Fibroblast of lung (primary cell): ENCODE results near the gene TP53AIP1. TPM values are rescaled to one million over a fixed set of nuclear protein-coding genes. Genes with fewer than 3 reads are reported as not detected.
A peak's percentile ranks its signal among the peaks of the same experiment; 100 is the strongest.

ENCODE experiments used
- DNase-seq, 2 donors: peaks; one replicate each; pipeline versions ENCODE4 v3.0.0 to v3.0.0-alpha.2; 2010; ENCODE audit warnings: low read depth in 2 of 2
- H2AFZ ChIP-seq: 2 replicates; pipeline ENCODE4 v1.5.1; 2012; ENCODE audit warnings: low read length, control low read depth, inconsistent platforms
- H3K27ac ChIP-seq: 2 replicates; pipeline ENCODE4 v1.5.1; 2011; ENCODE audit warnings: low read length, control low read depth; ENCODE audit not compliant: insufficient read depth
- H3K27me3 ChIP-seq: 2 replicates; pipeline ENCODE4 v1.5.1; 2011; ENCODE audit warnings: mild to moderate bottlenecking, low read length; ENCODE audit not compliant: control insufficient read depth, insufficient read depth
- H3K36me3 ChIP-seq: 2 replicates; pipeline ENCODE4 v1.5.1; 2011; ENCODE audit warnings: low read length; ENCODE audit not compliant: control insufficient read depth, insufficient read depth
- H3K4me1 ChIP-seq: 2 replicates; pipeline ENCODE4 v1.5.1; 2011; ENCODE audit warnings: low read length; ENCODE audit not compliant: control insufficient read depth, insufficient read depth; ENCODE audit errors: extremely low read depth
- H3K4me2 ChIP-seq: 2 replicates; pipeline ENCODE4 v1.5.1; 2011; ENCODE audit warnings: low read length, control low read depth; ENCODE audit not compliant: insufficient read depth; ENCODE audit errors: extremely low read depth
- H3K4me3 ChIP-seq, 4 experiments: fragments of 200-600 bp in 1 of 4; sonication (generic) in 1 of 4; replicated peaks in 1 of 4; 2 replicates each; pipeline ENCODE4 v1.5.1; 2011 to 2016; ENCODE audit warnings: low read length in 4 of 4, low read depth in 3 of 4, mild to moderate bottlenecking in 3 of 4, control low read depth in 2 of 4, inconsistent platforms in 1 of 4, mixed read lengths in 1 of 4; ENCODE audit not compliant: insufficient read depth in 1 of 4; ENCODE audit errors: control extremely low read depth in 1 of 4
- H3K79me2 ChIP-seq: 2 replicates; pipeline ENCODE4 v1.5.1; 2012; ENCODE audit warnings: mild to moderate bottlenecking, low read length, inconsistent platforms; ENCODE audit not compliant: control insufficient read depth, insufficient read depth
- H3K9ac ChIP-seq: 2 replicates; pipeline ENCODE4 v1.5.1; 2011; ENCODE audit warnings: mild to moderate bottlenecking, low read length, control low read depth; ENCODE audit not compliant: insufficient read depth
- H3K9me3 ChIP-seq: 2 replicates; pipeline ENCODE4 v1.5.1; 2012; ENCODE audit warnings: low read depth, low read length; ENCODE audit not compliant: control insufficient read depth, insufficient read depth
- H4K20me1 ChIP-seq: 2 replicates; pipeline ENCODE4 v1.5.1; 2011; ENCODE audit warnings: low read length; ENCODE audit not compliant: control insufficient read depth, insufficient read depth; ENCODE audit errors: extremely low read depth
- EZH2 ChIP-seq: IDR thresholded peaks from 2 replicates; pipeline ENCODE4 v1.5.1; 2012; ENCODE audit warnings: low read length, control low read depth, mild to moderate bottlenecking; ENCODE audit errors: missing control alignments
- polyA plus RNA-seq, 2 donors: library from polyadenylated mRNA; depleted of rRNA in 1 of 2; stranded (reverse) in 1 of 2; unstranded in 1 of 2; fragments of >200 nt; gene quantifications; 2 replicates each; pipeline ENCODE4 v1.2.1, GENCODE V29; 2011 to 2012; ENCODE audit warnings: missing spikeins in 1 of 2
- total RNA-seq: library from RNA; depleted of rRNA; stranded (reverse); fragments of >200 nt; gene quantifications from 2 replicates; pipeline ENCODE4 v1.2.1, GENCODE V29; 2014
- TF ChIP-seq, protein P1 (sequence below), 2 donors: IDR thresholded peaks in 1 of 2; conservative IDR thresholded peaks in 1 of 2; 1 replicate in 1 of 2; 2 replicates in 1 of 2; pipeline ENCODE4 v1.5.1; 2011 to 2012; ENCODE audit warnings: low read length in 2 of 2, control low read depth in 1 of 2, inconsistent platforms in 1 of 2, low read depth in 1 of 2, mild to moderate bottlenecking in 1 of 2

TP53AIP1 gene
- total and polyA plus RNA-seq, 2 donors (not counting 1 experiment from before 2014, with no cell fraction given), result not detected

DNA sequence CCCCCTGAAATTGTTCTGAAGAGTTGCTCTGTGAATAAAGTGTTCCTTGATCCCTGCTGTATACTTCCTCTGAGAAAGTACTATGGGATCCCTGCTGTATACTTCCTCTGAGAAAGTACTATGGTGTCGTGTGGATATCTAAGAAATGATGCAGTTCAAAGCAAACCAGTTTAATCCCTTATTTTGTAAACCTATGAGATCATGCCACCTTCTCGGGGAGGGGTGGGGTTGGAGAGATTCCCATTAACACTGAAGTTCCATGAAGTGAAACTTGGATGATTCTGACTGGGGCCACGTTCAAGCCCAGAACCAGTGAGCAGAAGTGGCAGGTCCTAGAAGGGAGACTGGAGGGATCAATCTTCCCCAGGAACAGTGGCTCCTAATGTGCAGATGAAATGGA is 13.0 kb upstream of the TP53AIP1 start:
- DNase-seq, result no peak
- H3K4me2 ChIP-seq, result no peak overlapping the region
- H3K4me3 ChIP-seq, result no peak overlapping the region
- no peaks in the 10 kb centered on the region for H3K4me1 ChIP-seq
- H3K9me3 ChIP-seq, result no peaks in the 10 kb centered on the region
- H2AFZ ChIP-seq, result no peak overlapping the region
- no peaks in the 10 kb centered on the region for H3K27me3 ChIP-seq
- no peak overlapping the region for H3K9ac ChIP-seq
- TF ChIP-seq, protein P1, sequence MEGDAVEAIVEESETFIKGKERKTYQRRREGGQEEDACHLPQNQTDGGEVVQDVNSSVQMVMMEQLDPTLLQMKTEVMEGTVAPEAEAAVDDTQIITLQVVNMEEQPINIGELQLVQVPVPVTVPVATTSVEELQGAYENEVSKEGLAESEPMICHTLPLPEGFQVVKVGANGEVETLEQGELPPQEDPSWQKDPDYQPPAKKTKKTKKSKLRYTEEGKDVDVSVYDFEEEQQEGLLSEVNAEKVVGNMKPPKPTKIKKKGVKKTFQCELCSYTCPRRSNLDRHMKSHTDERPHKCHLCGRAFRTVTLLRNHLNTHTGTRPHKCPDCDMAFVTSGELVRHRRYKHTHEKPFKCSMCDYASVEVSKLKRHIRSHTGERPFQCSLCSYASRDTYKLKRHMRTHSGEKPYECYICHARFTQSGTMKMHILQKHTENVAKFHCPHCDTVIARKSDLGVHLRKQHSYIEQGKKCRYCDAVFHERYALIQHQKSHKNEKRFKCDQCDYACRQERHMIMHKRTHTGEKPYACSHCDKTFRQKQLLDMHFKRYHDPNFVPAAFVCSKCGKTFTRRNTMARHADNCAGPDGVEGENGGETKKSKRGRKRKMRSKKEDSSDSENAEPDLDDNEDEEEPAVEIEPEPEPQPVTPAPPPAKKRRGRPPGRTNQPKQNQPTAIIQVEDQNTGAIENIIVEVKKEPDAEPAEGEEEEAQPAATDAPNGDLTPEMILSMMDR (conservative IDR thresholded peaks at IDR 0.05 in 1 of 2, IDR thresholded peaks at IDR 0.05 in 1 of 2; ENCODE audit: low read depth in 1 of 2, low read length in 2 of 2), result no peak
- TF ChIP-seq EZH2, result no peak
- no peaks in the 10 kb centered on the region for H4K20me1 ChIP-seq
- H3K27ac ChIP-seq, result no peak overlapping the region
- no peaks in the 10 kb centered on the region for H3K36me3 ChIP-seq
- H3K79me2 ChIP-seq, result no peaks in the 10 kb centered on the region

DNA sequence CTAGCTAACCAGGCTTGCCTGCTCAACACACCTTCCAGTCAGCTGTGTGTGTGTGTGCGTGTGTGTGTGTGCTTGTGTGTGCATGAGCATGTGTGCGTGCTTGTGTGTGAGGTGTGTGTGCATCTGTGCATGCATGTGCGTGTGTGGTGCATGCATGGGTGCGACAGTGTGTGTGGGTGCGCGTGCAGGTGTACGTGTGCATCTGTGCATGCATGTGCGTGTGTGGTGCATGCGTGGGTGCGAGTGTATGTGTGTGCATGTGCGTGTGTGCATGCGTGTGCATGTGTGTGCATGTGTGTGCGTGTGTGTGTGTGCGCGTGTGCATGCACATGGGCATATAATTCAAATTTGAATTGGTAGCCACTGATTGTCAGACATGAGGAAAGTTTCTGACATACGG is 10.5 kb upstream of the TP53AIP1 start:
- H3K27ac ChIP-seq, result no peak overlapping the region
- no peaks in the 10 kb centered on the region for H3K79me2 ChIP-seq
- TF ChIP-seq, protein P1 (conservative IDR thresholded peaks at IDR 0.05 in 1 of 2, IDR thresholded peaks at IDR 0.05 in 1 of 2; ENCODE audit: low read depth in 1 of 2, low read length in 2 of 2), result no peak
- no peak for TF ChIP-seq EZH2
- no peak overlapping the region for H3K9ac ChIP-seq
- H4K20me1 ChIP-seq, result no peaks in the 10 kb centered on the region
- H3K4me2 ChIP-seq, result no peak overlapping the region
- no peaks in the 10 kb centered on the region for H3K36me3 ChIP-seq
- H2AFZ ChIP-seq, result no peak overlapping the region
- H3K4me1 ChIP-seq, result no peaks in the 10 kb centered on the region
- H3K9me3 ChIP-seq, result no peaks in the 10 kb centered on the region
- H3K27me3 ChIP-seq, result no peaks in the 10 kb centered on the region
- no peak overlapping the region for H3K4me3 ChIP-seq
- DNase-seq, result no peak

DNA sequence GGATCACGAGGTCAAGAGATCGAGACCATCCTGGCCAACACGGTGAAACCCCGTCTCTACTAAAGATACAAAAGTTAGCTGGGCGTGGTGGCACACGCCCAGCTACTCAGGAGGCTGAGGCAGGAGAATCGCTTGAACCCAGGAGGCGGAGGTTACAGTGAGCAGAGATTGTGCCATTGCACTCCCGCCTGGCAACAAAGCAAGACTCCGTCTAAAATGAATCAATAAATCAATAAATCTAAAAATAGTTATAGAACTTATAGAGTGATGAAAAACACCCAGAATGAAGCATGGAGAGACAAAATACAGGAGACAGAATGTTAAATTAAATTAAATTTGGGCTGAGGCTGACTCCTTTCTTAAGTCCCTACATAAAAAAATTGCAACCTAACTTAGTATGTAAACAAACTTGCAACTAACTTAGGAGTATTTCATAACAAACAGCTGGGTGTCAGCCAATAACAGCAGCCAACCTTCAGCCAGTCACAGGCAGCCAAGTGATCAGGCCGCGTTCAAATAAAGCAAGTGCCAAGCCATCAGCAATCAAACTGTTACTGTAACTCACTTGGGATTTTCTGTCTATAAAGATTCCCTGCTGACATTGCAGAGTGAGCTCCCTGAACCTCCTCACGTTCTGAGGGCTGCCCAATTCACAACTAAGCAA is 7.3 kb upstream of the TP53AIP1 start:
- H3K27me3 ChIP-seq, result no peaks in the 10 kb centered on the region
- H2AFZ ChIP-seq, result no peak overlapping the region
- no peaks in the 10 kb centered on the region for H3K4me1 ChIP-seq
- H3K4me2 ChIP-seq, result no peak overlapping the region
- H3K36me3 ChIP-seq, result no peaks in the 10 kb centered on the region
- DNase-seq, result peak in 1 of 2 donors; percentile 59
- no peaks in the 10 kb centered on the region for H4K20me1 ChIP-seq
- TF ChIP-seq, protein P1 (conservative IDR thresholded peaks at IDR 0.05 in 1 of 2, IDR thresholded peaks at IDR 0.05 in 1 of 2; ENCODE audit: low read depth in 1 of 2, low read length in 2 of 2), result no peak
- TF ChIP-seq EZH2, result no peak
- H3K4me3 ChIP-seq, result no peak overlapping the region
- no peak overlapping the region for H3K27ac ChIP-seq
- no peaks in the 10 kb centered on the region for H3K79me2 ChIP-seq
- no peaks in the 10 kb centered on the region for H3K9me3 ChIP-seq
- H3K9ac ChIP-seq, result no peak overlapping the region
